ENCODE data around the gene HCLS1. TPM values are rescaled to one million over a fixed set of nuclear protein-coding genes. Genes with fewer than 3 reads are reported as not detected.
"Not testable (repeated sequence)": the region's sequence is repeated elsewhere in the genome, so short reads cannot be mapped to it uniquely, and the experiment has no call there.

The HCLS1 gene
- polyA plus RNA-seq, 1 donor, result 16.4 TPM

DNA sequence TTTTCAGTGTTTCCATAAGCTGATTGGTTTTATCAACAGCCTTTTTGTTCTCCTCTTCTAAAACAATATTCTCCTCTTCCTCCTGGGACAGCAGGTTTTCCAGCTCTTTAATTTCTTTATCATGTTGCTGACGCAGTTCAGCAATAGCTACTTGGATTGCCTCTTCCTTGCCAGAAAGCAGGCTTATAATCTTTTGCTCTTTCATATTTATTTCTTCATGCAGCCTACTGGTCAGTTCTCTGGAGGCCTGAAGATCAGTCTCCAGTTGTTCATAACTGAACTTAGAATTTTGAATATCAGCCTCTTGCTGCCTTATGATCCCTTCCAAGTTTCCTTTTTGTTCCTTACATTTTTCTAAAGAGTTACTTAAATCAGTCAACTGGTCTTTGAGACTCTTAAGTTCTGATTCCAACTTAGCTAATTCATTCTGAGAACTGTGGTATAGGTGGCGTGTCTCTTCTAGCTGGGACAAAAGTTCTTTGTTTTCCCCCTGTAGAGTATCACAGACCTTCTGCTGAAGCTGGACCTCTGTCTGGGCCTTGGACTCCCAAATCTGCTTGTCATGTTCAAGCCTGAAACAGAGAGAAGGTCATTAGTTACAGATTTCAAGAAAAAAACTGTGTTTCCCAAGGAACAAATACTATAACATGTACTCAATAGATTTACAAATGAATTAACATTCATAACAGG lies 31.5 kb upstream of the HCLS1 start:
- no peaks in the 10 kb centered on the region for H3K4me1 ChIP-seq (ENCODE audit: control insufficient read depth, insufficient read depth, low read length)
- WGBS (ENCODE audit: insufficient coverage, low lambda C conversion rate), result 89% methylated on average over 1 of the region's 2 CpGs
- H3K36me3 ChIP-seq (ENCODE audit: control insufficient read depth, insufficient read depth, low read length), result peaks cover 43% of the 10 kb centered on the region
- H3K27ac ChIP-seq (ENCODE audit: low read length), result no peak overlapping the region
- H3K4me3 ChIP-seq (ENCODE audit: low read length), result no peak overlapping the region
- DNase-seq, result no peak
- no peaks in the 10 kb centered on the region for H3K27me3 ChIP-seq (ENCODE audit: control insufficient read depth, insufficient read depth, low read length)
- peaks cover 4% of the 10 kb centered on the region for H3K9me3 ChIP-seq (ENCODE audit: control insufficient read depth, low read depth, low read length)

DNA sequence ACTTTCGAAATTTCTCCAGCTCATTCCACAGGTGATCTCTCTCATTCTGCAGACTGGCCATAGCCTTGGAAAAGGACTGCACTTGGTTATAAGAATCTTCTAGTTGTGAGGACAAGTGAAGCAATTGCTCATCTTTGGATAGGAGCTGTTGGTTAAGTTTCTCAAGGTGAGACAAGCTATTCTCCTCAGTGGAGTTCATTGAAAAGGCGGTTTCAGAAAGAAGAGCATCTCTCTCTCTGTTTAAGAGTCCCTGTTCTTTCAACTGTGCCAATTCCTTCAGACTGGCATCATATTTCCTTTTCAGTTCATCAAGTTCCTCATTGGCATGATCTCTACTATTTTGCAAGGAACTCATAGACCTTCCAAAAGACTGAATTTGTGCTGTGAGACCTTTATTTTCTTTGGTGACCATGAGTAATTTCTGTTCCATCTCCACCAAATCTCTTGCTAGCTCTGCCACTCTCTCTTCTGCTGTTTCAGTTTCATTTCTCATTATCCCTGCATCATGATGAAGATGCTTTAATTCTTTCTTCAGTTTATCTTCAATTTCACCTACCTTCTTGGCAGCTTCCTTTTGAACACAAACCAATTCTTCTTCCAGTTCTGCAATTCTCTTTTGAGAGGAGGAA lies 30.2 kb upstream of the HCLS1 start:
- peaks cover 39% of the 10 kb centered on the region for H3K36me3 ChIP-seq (ENCODE audit: control insufficient read depth, insufficient read depth, low read length)
- H3K27me3 ChIP-seq (ENCODE audit: control insufficient read depth, insufficient read depth, low read length), result no peaks in the 10 kb centered on the region
- H3K4me3 ChIP-seq (ENCODE audit: low read length), result no peak overlapping the region
- no peaks in the 10 kb centered on the region for H3K4me1 ChIP-seq (ENCODE audit: control insufficient read depth, insufficient read depth, low read length)
- DNase-seq, result no peak
- no CpG with 5 or more reads among the region's 2 CpGs for WGBS (ENCODE audit: insufficient coverage, low lambda C conversion rate)
- H3K27ac ChIP-seq (ENCODE audit: low read length), result no peak overlapping the region
- peaks cover 4% of the 10 kb centered on the region for H3K9me3 ChIP-seq (ENCODE audit: control insufficient read depth, low read depth, low read length)

DNA sequence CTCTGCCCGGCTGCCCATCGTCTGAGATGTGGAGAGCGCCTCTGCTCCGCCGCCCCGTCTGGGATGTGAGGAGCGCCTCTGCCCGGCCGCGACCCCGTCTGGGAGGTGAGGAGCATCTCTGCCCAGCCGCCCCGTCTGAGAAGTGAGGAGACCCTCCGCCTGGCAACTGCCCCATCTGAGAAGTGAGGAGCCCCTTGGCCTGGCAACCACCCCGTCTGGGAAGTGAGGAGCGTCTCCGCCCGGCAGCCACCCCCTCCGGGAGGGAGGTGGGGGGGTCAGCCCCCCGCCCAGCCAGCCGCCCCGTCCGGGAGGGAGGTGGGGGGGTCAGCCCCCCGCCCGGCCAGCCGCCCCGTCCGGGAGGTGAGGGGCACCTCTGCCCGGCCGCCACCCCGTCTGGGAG lies 28.0 kb upstream of the HCLS1 start:
- H3K27ac ChIP-seq (ENCODE audit: low read length); H3K4me3 ChIP-seq (ENCODE audit: low read length); DNase-seq; H3K27me3 ChIP-seq (ENCODE audit: control insufficient read depth, insufficient read depth, low read length); H3K4me1 ChIP-seq (ENCODE audit: control insufficient read depth, insufficient read depth, low read length): not testable (repeated sequence)
- H3K36me3 ChIP-seq (ENCODE audit: control insufficient read depth, insufficient read depth, low read length), result peaks cover 39% of the 10 kb centered on the region
- no CpG with 5 or more reads among the region's 31 CpGs for WGBS (ENCODE audit: insufficient coverage, low lambda C conversion rate)
- peaks cover 12% of the 10 kb centered on the region for H3K9me3 ChIP-seq (ENCODE audit: control insufficient read depth, low read depth, low read length)

DNA sequence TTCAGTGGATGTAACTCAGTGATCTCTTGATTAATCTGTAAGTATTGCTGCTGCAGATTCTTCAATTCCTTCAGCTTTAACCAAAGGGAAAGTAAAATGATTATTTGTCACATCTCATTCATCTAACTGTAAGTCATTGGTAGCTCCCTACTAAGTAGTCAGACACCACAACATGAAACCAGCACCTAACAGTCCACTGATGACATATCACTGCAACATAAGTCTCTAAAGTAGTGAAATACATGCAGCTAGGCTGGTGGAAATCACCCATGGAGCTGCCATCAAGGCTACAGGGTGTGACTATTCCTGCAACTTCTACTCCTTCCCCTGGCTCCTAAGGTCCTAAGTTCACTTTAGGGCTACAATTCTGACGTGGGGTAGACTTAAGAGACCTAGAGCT lies 21.1 kb upstream of the HCLS1 start:
- whole genome bisulfite sequencing (ENCODE audit: insufficient coverage, low lambda C conversion rate), result no CpG with 5 or more reads among the region's 1 CpG
- Histone ChIP-seq H3K4me3 (ENCODE audit: low read length) (no peak overlapping the region), H3K36me3 (ENCODE audit: control insufficient read depth, insufficient read depth, low read length) (peaks cover 57% of the 10 kb centered on the region), H3K9me3 (ENCODE audit: control insufficient read depth, low read depth, low read length) (peaks cover 8% of the 10 kb centered on the region), H3K27ac (ENCODE audit: low read length) (no peak overlapping the region), H3K4me1 (ENCODE audit: control insufficient read depth, insufficient read depth, low read length) (no peaks in the 10 kb centered on the region), H3K27me3 (ENCODE audit: control insufficient read depth, insufficient read depth, low read length) (no peaks in the 10 kb centered on the region)
- DNase-seq, result no peak

DNA sequence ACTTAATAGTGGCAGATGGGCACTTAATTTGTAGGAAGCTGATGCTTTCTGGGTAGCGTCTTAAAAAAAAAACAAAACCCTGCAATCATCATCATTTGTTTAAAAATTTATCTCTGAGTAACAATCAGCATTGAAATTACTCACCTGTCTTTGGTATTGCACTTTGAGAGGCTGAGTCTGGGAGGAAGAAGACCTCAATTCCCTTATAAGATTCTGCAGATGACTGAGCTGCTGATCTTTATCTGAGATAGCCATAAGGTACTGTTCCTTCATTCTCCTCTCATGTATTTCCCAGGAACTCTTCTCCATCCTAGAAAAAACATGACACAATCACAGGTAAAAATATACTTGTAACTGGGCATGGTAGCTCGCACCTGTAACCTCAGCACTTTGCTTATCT lies 16.4 kb upstream of the HCLS1 start:
- H3K4me3 ChIP-seq (ENCODE audit: low read length), result no peak overlapping the region
- peaks cover 65% of the 10 kb centered on the region for H3K36me3 ChIP-seq (ENCODE audit: control insufficient read depth, insufficient read depth, low read length)
- H3K9me3 ChIP-seq (ENCODE audit: control insufficient read depth, low read depth, low read length), result no peaks in the 10 kb centered on the region
- H3K27me3 ChIP-seq (ENCODE audit: control insufficient read depth, insufficient read depth, low read length), result no peaks in the 10 kb centered on the region
- H3K27ac ChIP-seq (ENCODE audit: low read length), result no peak overlapping the region
- WGBS (ENCODE audit: insufficient coverage, low lambda C conversion rate), result 100% methylated on average over 1 of the region's 2 CpGs
- no peak for DNase-seq
- H3K4me1 ChIP-seq (ENCODE audit: control insufficient read depth, insufficient read depth, low read length), result no peaks in the 10 kb centered on the region

DNA sequence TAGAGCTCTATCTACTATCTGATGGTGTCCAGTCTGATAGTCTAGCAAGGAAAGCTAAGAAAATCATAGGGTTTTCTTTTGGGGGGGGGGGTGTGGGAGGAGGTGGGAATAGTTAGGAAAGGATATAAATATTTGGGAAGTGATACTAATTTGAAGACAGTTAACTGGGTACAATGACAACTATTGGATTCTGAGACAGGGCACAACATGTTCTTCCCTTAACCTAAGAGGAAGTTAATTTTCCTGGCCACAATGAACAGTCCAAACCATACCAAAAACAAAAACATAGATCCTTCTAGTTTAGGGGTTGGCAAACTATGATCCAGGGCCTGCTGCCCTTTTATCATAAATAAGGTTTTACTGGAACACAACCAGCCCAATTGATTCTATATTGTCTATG lies 10.0 kb upstream of the HCLS1 start:
- Histone ChIP-seq H3K27ac (ENCODE audit: low read length) (no peak overlapping the region), H3K9me3 (ENCODE audit: control insufficient read depth, low read depth, low read length) (no peaks in the 10 kb centered on the region), H3K4me3 (ENCODE audit: low read length) (no peak overlapping the region), H3K36me3 (ENCODE audit: control insufficient read depth, insufficient read depth, low read length) (peaks cover 56% of the 10 kb centered on the region), H3K4me1 (ENCODE audit: control insufficient read depth, insufficient read depth, low read length) (no peaks in the 10 kb centered on the region), H3K27me3 (ENCODE audit: control insufficient read depth, insufficient read depth, low read length) (no peaks in the 10 kb centered on the region)
- no peak for DNase-seq

DNA sequence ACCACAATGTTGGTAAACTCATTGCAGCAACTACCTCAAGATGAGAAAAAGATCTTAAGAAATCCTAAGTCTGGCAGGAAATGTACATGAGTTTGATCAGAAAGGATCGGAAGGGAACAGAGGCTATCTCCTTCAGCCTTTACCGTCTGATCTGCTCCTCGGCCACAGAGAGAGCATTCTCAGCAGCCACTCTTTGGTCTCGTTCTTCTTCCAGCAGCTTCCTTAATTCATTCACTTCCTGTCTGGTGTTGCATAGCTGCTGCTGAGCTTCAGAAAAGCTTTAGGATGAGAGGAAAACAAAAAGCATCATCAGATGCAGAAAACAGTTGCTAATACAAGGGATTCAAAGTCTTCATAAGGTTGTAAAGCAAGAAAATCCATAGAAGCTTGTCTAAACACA lies 6.6 kb upstream of the HCLS1 start:
- no peak for DNase-seq
- no peaks in the 10 kb centered on the region for H3K4me1 ChIP-seq (ENCODE audit: control insufficient read depth, insufficient read depth, low read length)
- H3K4me3 ChIP-seq (ENCODE audit: low read length), result no peak overlapping the region
- no CpG with 5 or more reads among the region's 4 CpGs for WGBS (ENCODE audit: insufficient coverage, low lambda C conversion rate)
- peaks cover 67% of the 10 kb centered on the region for H3K36me3 ChIP-seq (ENCODE audit: control insufficient read depth, insufficient read depth, low read length)
- H3K27me3 ChIP-seq (ENCODE audit: control insufficient read depth, insufficient read depth, low read length), result no peaks in the 10 kb centered on the region
- H3K27ac ChIP-seq (ENCODE audit: low read length), result no peak overlapping the region
- no peaks in the 10 kb centered on the region for H3K9me3 ChIP-seq (ENCODE audit: control insufficient read depth, low read depth, low read length)

DNA sequence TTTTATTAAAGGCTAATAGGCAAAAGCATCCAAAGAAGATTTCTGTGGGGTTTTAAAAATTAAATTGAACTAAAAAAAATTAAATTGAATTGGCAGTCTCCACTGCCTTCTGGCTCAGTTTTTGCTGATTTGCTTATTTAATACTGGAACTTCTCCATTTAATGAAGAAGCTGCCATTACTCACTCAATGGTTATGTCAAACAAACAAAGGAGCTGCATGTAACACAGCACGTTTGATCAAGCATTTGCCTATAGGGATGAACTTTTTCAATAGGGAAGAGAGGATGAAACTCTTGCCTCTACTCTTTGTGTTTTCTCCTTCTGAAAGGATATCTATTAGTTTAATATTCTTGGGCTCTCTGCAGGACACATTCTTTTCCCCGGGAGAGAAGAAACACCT lies 4.8 kb upstream of the HCLS1 start:
- DNase-seq, result no peak
- no peak overlapping the region for H3K4me3 ChIP-seq (ENCODE audit: low read length)
- WGBS (ENCODE audit: insufficient coverage, low lambda C conversion rate), result no CpG with 5 or more reads among the region's 2 CpGs
- H3K27ac ChIP-seq (ENCODE audit: low read length), result no peak overlapping the region
- H3K9me3 ChIP-seq (ENCODE audit: control insufficient read depth, low read depth, low read length), result no peaks in the 10 kb centered on the region
- H3K4me1 ChIP-seq (ENCODE audit: control insufficient read depth, insufficient read depth, low read length), result no peaks in the 10 kb centered on the region
- H3K36me3 ChIP-seq (ENCODE audit: control insufficient read depth, insufficient read depth, low read length), result peaks cover 68% of the 10 kb centered on the region
- no peaks in the 10 kb centered on the region for H3K27me3 ChIP-seq (ENCODE audit: control insufficient read depth, insufficient read depth, low read length)

DNA sequence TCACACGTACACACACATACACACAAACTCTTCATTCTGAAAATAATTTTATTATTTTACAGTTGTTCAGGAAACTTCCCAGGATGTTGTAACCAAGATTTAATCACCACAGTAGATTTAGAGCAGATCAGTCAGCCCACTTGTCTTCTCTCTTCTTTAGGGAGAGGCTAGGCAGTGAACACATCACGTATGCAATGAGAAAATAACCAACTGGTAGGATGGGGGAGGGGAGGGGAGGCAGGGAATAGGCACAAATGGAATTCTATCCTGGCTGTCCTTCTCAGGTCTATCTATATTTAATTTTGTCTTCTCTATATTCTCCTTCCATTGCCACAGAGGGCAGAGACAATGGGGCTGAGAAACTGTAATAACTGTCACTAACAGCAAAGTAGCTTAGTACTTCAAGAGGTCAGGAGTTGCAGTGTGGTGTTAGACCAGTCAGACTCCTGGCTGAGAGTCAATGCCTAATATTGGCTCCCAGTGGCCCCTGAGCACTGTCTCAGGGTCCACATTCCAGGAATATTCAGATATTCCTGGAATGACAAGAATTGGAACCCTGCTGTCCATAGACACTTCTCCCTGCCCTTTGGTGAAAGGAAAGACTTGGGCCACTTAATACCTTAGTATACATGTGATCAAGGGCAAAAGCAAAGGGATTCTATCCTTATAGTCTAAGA lies 2.6 kb upstream of the HCLS1 start:
- Histone ChIP-seq H3K4me1 (ENCODE audit: control insufficient read depth, insufficient read depth, low read length) (no peaks in the 10 kb centered on the region), H3K27me3 (ENCODE audit: control insufficient read depth, insufficient read depth, low read length) (no peaks in the 10 kb centered on the region), H3K4me3 (ENCODE audit: low read length) (no peak overlapping the region), H3K9me3 (ENCODE audit: control insufficient read depth, low read depth, low read length) (no peaks in the 10 kb centered on the region), H3K36me3 (ENCODE audit: control insufficient read depth, insufficient read depth, low read length) (peaks cover 61% of the 10 kb centered on the region), H3K27ac (ENCODE audit: low read length) (no peak overlapping the region)
- WGBS (ENCODE audit: insufficient coverage, low lambda C conversion rate), result no CpG with 5 or more reads among the region's 2 CpGs
- no peak for DNase-seq

DNA sequence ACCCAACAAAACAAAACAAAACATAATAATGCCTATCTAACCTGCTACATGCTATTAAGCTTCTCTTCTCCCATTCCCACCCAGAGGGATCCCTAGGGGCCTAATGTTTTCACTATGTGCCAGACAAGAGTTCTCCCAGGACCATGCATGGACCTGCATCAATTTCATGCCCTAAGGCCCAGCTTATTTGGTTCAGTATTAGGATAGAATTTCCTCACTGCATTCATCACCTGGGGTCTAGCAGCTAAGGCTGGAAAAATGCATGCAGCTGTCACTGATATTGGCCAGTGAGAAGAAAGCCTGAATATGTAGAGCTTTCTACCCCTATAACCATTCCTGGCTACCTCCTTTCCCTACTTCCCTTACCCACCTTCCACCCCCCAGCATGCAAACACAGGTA lies 2.0 kb upstream of the HCLS1 start:
- no peaks in the 10 kb centered on the region for H3K9me3 ChIP-seq (ENCODE audit: control insufficient read depth, low read depth, low read length)
- no peak for DNase-seq
- H3K4me1 ChIP-seq (ENCODE audit: control insufficient read depth, insufficient read depth, low read length), result no peaks in the 10 kb centered on the region
- H3K27ac ChIP-seq (ENCODE audit: low read length), result no peak overlapping the region
- no peaks in the 10 kb centered on the region for H3K27me3 ChIP-seq (ENCODE audit: control insufficient read depth, insufficient read depth, low read length)
- no peak overlapping the region for H3K4me3 ChIP-seq (ENCODE audit: low read length)
- peaks cover 55% of the 10 kb centered on the region for H3K36me3 ChIP-seq (ENCODE audit: control insufficient read depth, insufficient read depth, low read length)

DNA sequence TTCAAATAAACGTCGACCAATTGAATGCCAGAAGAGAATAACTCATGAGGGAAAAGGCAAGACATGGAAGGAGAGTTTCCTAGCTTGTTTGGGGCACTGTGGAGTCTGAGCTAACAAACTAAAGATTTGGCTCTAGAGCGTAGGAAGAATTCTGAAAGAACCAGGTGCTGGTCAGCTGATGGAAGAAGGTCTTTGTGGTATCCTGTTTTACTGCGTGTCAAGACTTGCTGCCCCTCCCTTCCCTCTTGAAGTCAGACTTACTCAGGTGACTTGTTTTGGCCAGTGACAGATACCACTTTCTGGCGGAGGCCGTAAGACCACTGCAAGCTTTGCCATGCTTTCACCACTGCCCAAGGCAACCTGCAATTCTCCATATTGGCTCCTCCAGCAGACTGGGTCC lies 673 bp upstream of the HCLS1 start:
- Histone ChIP-seq H3K27ac (ENCODE audit: low read length) (no peak overlapping the region), H3K9me3 (ENCODE audit: control insufficient read depth, low read depth, low read length) (no peaks in the 10 kb centered on the region), H3K4me3 (ENCODE audit: low read length) (no peak overlapping the region), H3K4me1 (ENCODE audit: control insufficient read depth, insufficient read depth, low read length) (no peaks in the 10 kb centered on the region), H3K27me3 (ENCODE audit: control insufficient read depth, insufficient read depth, low read length) (no peaks in the 10 kb centered on the region), H3K36me3 (ENCODE audit: control insufficient read depth, insufficient read depth, low read length) (peaks cover 42% of the 10 kb centered on the region)
- no peak for DNase-seq
- WGBS (ENCODE audit: insufficient coverage, low lambda C conversion rate), result 100% methylated on average over 2 of the region's 6 CpGs

Data from large intestine (tissue), 3 donors.